ENCODE measurements around the gene ANKRD13A.
A peak's percentile ranks its signal among the peaks of the same experiment; 100 is the strongest.

Gene ANKRD13A

GRCh38 chr12:109998904-109999648, at the start of gene ANKRD13A:
TSS of gene ANKRD13A (plus strand) at chr12:109999430. CDS start at chr12:109999689, 259 bp downstream.
- peak within 1 kb of the TSS; percentile 92 for H3K4me3 ChIP-seq (ENCODE audit: low read depth, low read length)
- no peak for TF ChIP-seq CTCF (IDR thresholded peaks at IDR 0.05; ENCODE audit: insufficient read depth, low read depth, low read length, missing control alignments)
- peak; percentile 99 for DNase-seq (ENCODE audit: low read depth)

- no peak for TF ChIP-seq CTCF (IDR thresholded peaks at IDR 0.05; ENCODE audit: insufficient read depth, low read depth, low read length, missing control alignments)
- H3K4me3 ChIP-seq (ENCODE audit: low read depth, low read length): no peak overlapping the region
- DNase-seq (ENCODE audit: low read depth): no peak
Observed at GRCh38 chr12:109950625-109951024, 48.6 kb upstream of the ANKRD13A start.

GRCh38 chr12:109951136-109951535, 48.1 kb upstream of the ANKRD13A start:
- no peak for DNase-seq (ENCODE audit: low read depth)
- no peak overlapping the region for H3K4me3 ChIP-seq (ENCODE audit: low read depth, low read length)

GRCh38 chr12:109951751-109952150, 47.5 kb upstream of the ANKRD13A start:
- no peak for DNase-seq (ENCODE audit: low read depth)
- TF ChIP-seq CTCF (IDR thresholded peaks at IDR 0.05; ENCODE audit: insufficient read depth, low read depth, low read length, missing control alignments): no peak
- H3K4me3 ChIP-seq (ENCODE audit: low read depth, low read length): no peak overlapping the region

More at GRCh38 chr12:109951136-109951535, 48.1 kb upstream of the ANKRD13A start:
- no peak for TF ChIP-seq CTCF (IDR thresholded peaks at IDR 0.05; ENCODE audit: insufficient read depth, low read depth, low read length, missing control alignments)

- peak; percentile 68 for DNase-seq (ENCODE audit: low read depth)
- no peak overlapping the region for H3K4me3 ChIP-seq (ENCODE audit: low read depth, low read length)
- no peak for TF ChIP-seq CTCF (IDR thresholded peaks at IDR 0.05; ENCODE audit: insufficient read depth, low read depth, low read length, missing control alignments)
Observed at GRCh38 chr12:109952160-109952858, 46.9 kb upstream of the ANKRD13A start.

- DNase-seq (ENCODE audit: low read depth): no peak
Observed at GRCh38 chr12:109952873-109953272, 46.4 kb upstream of the ANKRD13A start.

More at GRCh38 chr12:109952873-109953272, 46.4 kb upstream of the ANKRD13A start:
- TF ChIP-seq CTCF (IDR thresholded peaks at IDR 0.05; ENCODE audit: insufficient read depth, low read depth, low read length, missing control alignments): no peak
- no peak overlapping the region for H3K4me3 ChIP-seq (ENCODE audit: low read depth, low read length)
